HCT116 (cell line): ENCODE measurements around the gene DEGS1.

Experiments used
- CTCF ChIP-seq, 3 experiments: fragments of 200-600 bp in 1 of 3; sonication (generic) in 1 of 3; IDR thresholded peaks in 2 of 3; conservative IDR thresholded peaks in 1 of 3; 2 replicates each; pipeline ENCODE4 v1.5.1; 2012 to 2017; ENCODE audit warnings: low read depth in 2 of 3, low read length in 2 of 3, antibody characterized with exemption in 1 of 3, borderline replicate concordance in 1 of 3, control low read depth in 1 of 3, mild to moderate bottlenecking in 1 of 3, mixed read lengths in 1 of 3, mixed run types in 1 of 3, moderate library complexity in 1 of 3; ENCODE audit not compliant: insufficient read depth in 1 of 3
- EZH2phosphoT487 ChIP-seq: fragments of 200-600 bp; IDR thresholded peaks from 2 replicates; pipeline ENCODE4 v1.6.1; 2018; ENCODE audit warnings: antibody characterized with exemption, borderline replicate concordance
- FOSL1 ChIP-seq: IDR thresholded peaks from 2 replicates; pipeline ENCODE4 v1.6.1; 2012; ENCODE audit warnings: low read depth
- JUND ChIP-seq: IDR thresholded peaks from 2 replicates; pipeline ENCODE4 v1.6.1; 2012
- POLR2A ChIP-seq: IDR thresholded peaks from 2 replicates; pipeline ENCODE4 v1.7.0; 2011; ENCODE audit warnings: borderline replicate concordance; ENCODE audit not compliant: insufficient read depth, insufficient read length; ENCODE audit errors: extremely low read depth
- REST ChIP-seq: IDR thresholded peaks from 2 replicates; pipeline ENCODE4 v1.6.1; 2012; ENCODE audit warnings: low read depth
- ZNF274 ChIP-seq: fragments of 200-500 bp; sonication (Bioruptor generic); IDR thresholded peaks from 2 replicates; pipeline ENCODE4 v1.6.1; 2014; ENCODE audit warnings: mild to moderate bottlenecking, low read depth, low read length, inconsistent platforms

- TF ChIP-seq JUND, result no peak
- TF ChIP-seq ZNF274, result no peak
- no peak for TF ChIP-seq POLR2A
- TF ChIP-seq EZH2phosphoT487, result no peak
- TF ChIP-seq FOSL1, result no peak
- TF ChIP-seq REST, result no peak
- no peak for TF ChIP-seq CTCF (IDR thresholded peaks at IDR 0.05 in 2 of 3, conservative IDR thresholded peaks at IDR 0.05 in 1 of 3; ENCODE audit: borderline replicate concordance in 1 of 3, insufficient read depth in 1 of 3, low read depth in 2 of 3, low read length in 2 of 3)
These were observed 9.2 kb downstream of the DEGS1 start for GRCh38 chr1:224192082-224192788.
